Measurements from ENCODE around the gene APBA2. TPM values are rescaled to one million over a fixed set of nuclear protein-coding genes. Genes with fewer than 3 reads are reported as not detected.
A peak's percentile ranks its signal among the peaks of the same experiment; 100 is the strongest.

APBA2 gene
- total and polyA plus RNA-seq, 2 of the 4 experiments (the other 2 are of a cell fraction): 21.7 to 33.0 TPM

- in situ Hi-C loops (cut with MboI; ENCODE audit: low sequenced_read_pairs): no loop called here
- dilution Hi-C loops (cut with HindIII; ENCODE audit: low sequenced_read_pairs, unreplicated experiment): no loop called here
- H3K27me3 ChIP-seq (ENCODE audit: control insufficient read depth, insufficient read depth, low read length): no peaks in the 10 kb centered on the region
- no peak for TF ChIP-seq RFX5 (IDR thresholded peaks at IDR 0.05; ENCODE audit: low read depth, low read length)
- TF ChIP-seq RCOR1 (IDR thresholded peaks at IDR 0.05; ENCODE audit: insufficient replicate concordance, low read length): no peak
- TF ChIP-seq, protein P1, sequence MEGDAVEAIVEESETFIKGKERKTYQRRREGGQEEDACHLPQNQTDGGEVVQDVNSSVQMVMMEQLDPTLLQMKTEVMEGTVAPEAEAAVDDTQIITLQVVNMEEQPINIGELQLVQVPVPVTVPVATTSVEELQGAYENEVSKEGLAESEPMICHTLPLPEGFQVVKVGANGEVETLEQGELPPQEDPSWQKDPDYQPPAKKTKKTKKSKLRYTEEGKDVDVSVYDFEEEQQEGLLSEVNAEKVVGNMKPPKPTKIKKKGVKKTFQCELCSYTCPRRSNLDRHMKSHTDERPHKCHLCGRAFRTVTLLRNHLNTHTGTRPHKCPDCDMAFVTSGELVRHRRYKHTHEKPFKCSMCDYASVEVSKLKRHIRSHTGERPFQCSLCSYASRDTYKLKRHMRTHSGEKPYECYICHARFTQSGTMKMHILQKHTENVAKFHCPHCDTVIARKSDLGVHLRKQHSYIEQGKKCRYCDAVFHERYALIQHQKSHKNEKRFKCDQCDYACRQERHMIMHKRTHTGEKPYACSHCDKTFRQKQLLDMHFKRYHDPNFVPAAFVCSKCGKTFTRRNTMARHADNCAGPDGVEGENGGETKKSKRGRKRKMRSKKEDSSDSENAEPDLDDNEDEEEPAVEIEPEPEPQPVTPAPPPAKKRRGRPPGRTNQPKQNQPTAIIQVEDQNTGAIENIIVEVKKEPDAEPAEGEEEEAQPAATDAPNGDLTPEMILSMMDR (conservative IDR thresholded peaks at IDR 0.05; ENCODE audit: low read depth, low read length): peak; percentile 14; the same call in 1 of the 2 replicates
- TF ChIP-seq USF2 (IDR thresholded peaks at IDR 0.05; ENCODE audit: low read depth, low read length): no peak
- peak; percentile 36 for TF ChIP-seq SMC3 (IDR thresholded peaks at IDR 0.05; ENCODE audit: low read depth, low read length)
- TF ChIP-seq FOS (IDR thresholded peaks at IDR 0.05; ENCODE audit: low read depth, low read length): no peak
- no peak for TF ChIP-seq MAZ (IDR thresholded peaks at IDR 0.05; ENCODE audit: borderline replicate concordance, low read depth, low read length)
- peak overlapping the region; percentile 27 for H2AFZ ChIP-seq (replicated peaks; ENCODE audit: low read length, poor library complexity)
- no peak overlapping the region for H3K4ac ChIP-seq (ENCODE audit: low read depth, low read length)
- H3K4me2 ChIP-seq (ENCODE audit: low read depth, low read length): no peak overlapping the region
- intact Hi-C loops (cut with micrococcal nuclease): no loop called here
- H2BK5ac ChIP-seq (ENCODE audit: low read depth, low read length, poor library complexity, severe bottlenecking): no peak overlapping the region
- peak overlapping the region; percentile 34 for H2AK9ac ChIP-seq (replicated peaks; ENCODE audit: low read depth, low read length, poor library complexity)
- H3K9me1 ChIP-seq (ENCODE audit: insufficient read depth, low read length): peaks cover 20% of the 10 kb centered on the region
- no peak overlapping the region for H3K4me3 ChIP-seq (ENCODE audit: insufficient read depth, low read depth, low read length)
- H3K23ac ChIP-seq (ENCODE audit: low read depth, low read length): no peak overlapping the region
- no peak overlapping the region for H2AK5ac ChIP-seq (ENCODE audit: low read depth, low read length)
- no peak overlapping the region for H3K27ac ChIP-seq (ENCODE audit: insufficient read depth, low read length)
- peaks cover 25 to 63% of the 10 kb centered on the region in 2 experiments for H3K79me1 ChIP-seq (ENCODE audit: low read depth in 1 of 2, low read length in 2 of 2)
- no peak overlapping the region for H3K9ac ChIP-seq (ENCODE audit: low read depth, low read length)
- no peak for ATAC-seq (ENCODE audit: low read depth)
- no peak overlapping the region for H4K5ac ChIP-seq (ENCODE audit: low read depth, low read length)
- no peaks in the 10 kb centered on the region for H3K4me1 ChIP-seq (ENCODE audit: control insufficient read depth, insufficient read depth, low read length)
- H2BK15ac ChIP-seq (ENCODE audit: low read depth, low read length): no peak overlapping the region
- no peak overlapping the region for H2BK120ac ChIP-seq (ENCODE audit: low read depth, low read length)
- no peaks in the 10 kb centered on the region for H3K36me3 ChIP-seq (ENCODE audit: control insufficient read depth, insufficient read depth, low read length)
- no peaks in the 10 kb centered on the region for H3K9me3 ChIP-seq (ENCODE audit: control insufficient read depth, insufficient read depth, low read length)
- H4K91ac ChIP-seq (ENCODE audit: insufficient read depth, low read depth, low read length): no peak overlapping the region
- H3K14ac ChIP-seq (replicated peaks; ENCODE audit: low read depth, low read length): no peak overlapping the region
- ChIA-PET CTCF (interaction anchor here (1.0 kb wide), 1 partner anchor 42 kb away, joined by 3 read pairs; no protein-coding TSS in a partner anchor), POLR2A (ENCODE audit: unreplicated experiment) (no interaction called here)
- H3K18ac ChIP-seq (ENCODE audit: low read depth, low read length): no peak overlapping the region
- H4K8ac ChIP-seq (ENCODE audit: low read depth in 2 of 2, low read length in 2 of 2): no peak overlapping the region
- H2BK20ac ChIP-seq (ENCODE audit: low read depth, low read length): no peak overlapping the region
- 80% methylated on average over 3 of the region's 9 CpGs; no CpG with 5 or more reads in 1 of the 2 experiments for WGBS, 2 experiments (ENCODE audit: extremely low coverage in 2 of 2, insufficient read length in 1 of 2)
- BruUV-seq (replicated peaks): no TSS peak
- H4K20me1 ChIP-seq (ENCODE audit: insufficient read depth, low read length): peaks cover 37% of the 10 kb centered on the region
- H3K56ac ChIP-seq (ENCODE audit: extremely low read depth, insufficient read depth, low read length): no peak overlapping the region
- peak; percentile 21 for DNase-seq
These were observed 27.5 kb downstream of the APBA2 start for GRCh38 chr15:28913171-28913765.
